ENCODE results near the gene FAM199X.

DNA sequence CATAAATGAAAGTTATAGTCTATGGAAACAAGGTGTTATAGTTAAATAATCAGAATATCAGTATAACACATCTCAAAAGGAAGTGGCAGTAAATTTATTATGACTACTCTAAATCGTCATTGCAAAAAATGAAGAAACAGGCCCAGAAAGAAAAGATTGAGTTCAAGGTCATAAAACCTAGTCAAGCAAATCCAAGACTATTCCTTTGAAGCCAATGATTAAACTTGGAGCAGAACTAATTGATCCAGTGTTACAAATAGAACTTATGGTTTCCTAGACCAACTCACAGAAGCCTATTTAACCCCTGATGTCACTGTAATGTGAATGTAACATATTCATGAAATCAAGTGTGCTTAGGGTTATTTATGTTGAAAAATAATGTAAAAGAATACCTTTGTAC, 1.9 kb downstream of the FAM199X start:
- TF ChIP-seq, protein P1, sequence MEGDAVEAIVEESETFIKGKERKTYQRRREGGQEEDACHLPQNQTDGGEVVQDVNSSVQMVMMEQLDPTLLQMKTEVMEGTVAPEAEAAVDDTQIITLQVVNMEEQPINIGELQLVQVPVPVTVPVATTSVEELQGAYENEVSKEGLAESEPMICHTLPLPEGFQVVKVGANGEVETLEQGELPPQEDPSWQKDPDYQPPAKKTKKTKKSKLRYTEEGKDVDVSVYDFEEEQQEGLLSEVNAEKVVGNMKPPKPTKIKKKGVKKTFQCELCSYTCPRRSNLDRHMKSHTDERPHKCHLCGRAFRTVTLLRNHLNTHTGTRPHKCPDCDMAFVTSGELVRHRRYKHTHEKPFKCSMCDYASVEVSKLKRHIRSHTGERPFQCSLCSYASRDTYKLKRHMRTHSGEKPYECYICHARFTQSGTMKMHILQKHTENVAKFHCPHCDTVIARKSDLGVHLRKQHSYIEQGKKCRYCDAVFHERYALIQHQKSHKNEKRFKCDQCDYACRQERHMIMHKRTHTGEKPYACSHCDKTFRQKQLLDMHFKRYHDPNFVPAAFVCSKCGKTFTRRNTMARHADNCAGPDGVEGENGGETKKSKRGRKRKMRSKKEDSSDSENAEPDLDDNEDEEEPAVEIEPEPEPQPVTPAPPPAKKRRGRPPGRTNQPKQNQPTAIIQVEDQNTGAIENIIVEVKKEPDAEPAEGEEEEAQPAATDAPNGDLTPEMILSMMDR (conservative IDR thresholded peaks at IDR 0.05; ENCODE audit: low read length) = no peak
- TF ChIP-seq EZH2phosphoT487 (IDR thresholded peaks at IDR 0.05; ENCODE audit: borderline replicate concordance) = no peak
